ENCODE data around the gene VIP. TPM values are rescaled to one million over a fixed set of nuclear protein-coding genes. Genes with fewer than 3 reads are reported as not detected.
"Not testable (repeated sequence)": the region's sequence is repeated elsewhere in the genome, so short reads cannot be mapped to it uniquely, and the experiment has no call there.

The VIP gene
- total RNA-seq = 1 to 10 TPM in 3 of 4 donors, not detected in 1; 1.6 to 4.0 (median 2.2) TPM

GRCh38 chr6:152750694-152751093 lies at the start of gene VIP:
Gene VIP (plus strand): TSS chr6:152750797. CDS start chr6:152752178, 1,381 bp downstream.
- no peaks in the 10 kb centered on the region for H3K36me3 ChIP-seq
- TF ChIP-seq POLR2A (IDR thresholded peaks at IDR 0.05) (no peak), CTCF (IDR thresholded peaks at IDR 0.05) (no peak)
- DNase-seq = peak in 1 of 2 donors; percentile 2
- 6 to 10% methylated on average over 5 of the region's 5 CpGs for WGBS, 2 donors
- intact Hi-C loops (cut with DNase I) = no loop called here
- no peaks in the 10 kb centered on the region for H3K9me3 ChIP-seq
- H3K27me3 ChIP-seq = no peaks in the 10 kb centered on the region
- H3K4me1 ChIP-seq = no peaks in the 10 kb centered on the region
- H3K4me3 ChIP-seq (replicated peaks in 1 of 3) = no peak within 1 kb of the TSS
- H3K27ac ChIP-seq = no peak within 1 kb of the TSS

GRCh38 chr6:152701081-152701862 lies 49.3 kb upstream of the VIP start:
- Histone ChIP-seq H3K4me3 (replicated peaks in 1 of 3) (no peak overlapping the region), H3K36me3 (no peaks in the 10 kb centered on the region), H3K9me3 (no peaks in the 10 kb centered on the region), H3K4me1 (no peaks in the 10 kb centered on the region), H3K27ac (peak overlapping the region in 1 of 3 donors; percentile 44), H3K27me3 (no peaks in the 10 kb centered on the region)
- intact Hi-C loops (cut with DNase I) = no loop called here
- WGBS, 2 donors = 35 to 40% methylated on average over 7 of the region's 7 CpGs
- no peak for DNase-seq
- TF ChIP-seq CTCF (IDR thresholded peaks at IDR 0.05) (no peak), POLR2A (IDR thresholded peaks at IDR 0.05) (no peak)

- no peaks in the 10 kb centered on the region for H3K4me1 ChIP-seq
- H3K27ac ChIP-seq = peak overlapping the region in 1 of 3 donors; percentile 44
- TF ChIP-seq POLR2A (IDR thresholded peaks at IDR 0.05) (no peak), CTCF (IDR thresholded peaks at IDR 0.05) (no peak)
- intact Hi-C loops (cut with DNase I) = no loop called here
- H3K4me3 ChIP-seq (replicated peaks in 1 of 3) = no peak overlapping the region
- no peak for DNase-seq
- WGBS, 2 donors = 70 to 77% methylated on average over 4 of the region's 4 CpGs
- no peaks in the 10 kb centered on the region for H3K27me3 ChIP-seq
- H3K36me3 ChIP-seq = no peaks in the 10 kb centered on the region
- H3K9me3 ChIP-seq = no peaks in the 10 kb centered on the region
Measured at GRCh38 chr6:152701863-152702401, 48.7 kb upstream of the VIP start.

GRCh38 chr6:152703750-152704149 lies 46.8 kb upstream of the VIP start:
- H3K4me3 ChIP-seq (replicated peaks in 1 of 3); H3K4me1 ChIP-seq; H3K9me3 ChIP-seq; H3K27me3 ChIP-seq; H3K27ac ChIP-seq; H3K36me3 ChIP-seq; intact Hi-C loops (cut with DNase I); DNase-seq: not testable (repeated sequence)

GRCh38 chr6:152705327-152705726 lies 45.3 kb upstream of the VIP start:
- intact Hi-C loops (cut with DNase I) = no loop called here
- no peaks in the 10 kb centered on the region for H3K9me3 ChIP-seq
- H3K36me3 ChIP-seq = no peaks in the 10 kb centered on the region
- no peak for DNase-seq
- no peaks in the 10 kb centered on the region for H3K27me3 ChIP-seq
- WGBS, 2 donors = 79 to 86% methylated on average over 2 of the region's 2 CpGs
- H3K4me1 ChIP-seq = no peaks in the 10 kb centered on the region
- no peak overlapping the region for H3K4me3 ChIP-seq (replicated peaks in 1 of 3)
- TF ChIP-seq CTCF (IDR thresholded peaks at IDR 0.05) = no peak
- no peak for TF ChIP-seq POLR2A (IDR thresholded peaks at IDR 0.05)
- no peak overlapping the region for H3K27ac ChIP-seq

All from thyroid gland (tissue), 4 donors.